COR-L47 (cell line): Measurements from ENCODE around the gene CLCF1.

Experiments
- DNase-seq: peaks from one replicate; lab custom pipeline; 2025; lab: John Stamatoyannopoulos, UW

CLCF1 gene

DNA sequence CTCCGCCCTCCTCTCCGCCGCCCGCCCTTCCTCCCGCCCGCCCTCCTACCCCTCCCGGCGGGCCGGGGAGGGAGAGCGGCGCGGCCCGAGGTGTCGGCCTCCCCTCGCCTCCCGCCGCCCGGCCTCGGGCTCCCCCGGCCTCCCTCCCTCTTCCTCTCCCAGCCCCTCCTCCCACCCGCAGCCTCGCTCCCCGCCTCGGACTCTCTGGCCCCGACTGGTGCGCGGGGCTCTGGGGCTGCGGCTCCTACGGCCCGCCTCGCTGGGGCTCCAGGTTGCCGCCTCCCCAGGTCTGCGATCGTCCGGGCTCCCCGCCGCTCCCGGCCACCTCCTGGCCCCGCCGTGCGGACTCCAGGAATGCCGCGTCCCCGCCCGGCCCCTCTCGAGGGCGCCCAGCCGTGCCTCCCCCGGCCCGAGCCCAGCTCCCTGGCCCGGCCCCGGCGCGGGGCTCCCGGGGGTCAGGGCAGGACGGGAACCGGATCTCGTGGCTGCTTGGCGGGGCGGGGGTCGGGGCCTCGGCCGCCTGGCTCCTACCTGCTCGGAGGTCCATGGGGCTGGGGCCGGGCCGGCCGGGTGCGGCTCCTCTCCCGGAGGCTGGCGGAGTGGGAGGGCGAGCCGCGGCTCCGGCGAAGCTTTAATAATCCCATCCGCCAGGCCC lies at the start of gene CLCF1:
Gene CLCF1, minus strand, starts transcription at position 606 of the 655 bp plus-strand sequence. Its CDS starts 59 bp downstream, at position 547.
- DNase-seq, result no peak

DNA sequence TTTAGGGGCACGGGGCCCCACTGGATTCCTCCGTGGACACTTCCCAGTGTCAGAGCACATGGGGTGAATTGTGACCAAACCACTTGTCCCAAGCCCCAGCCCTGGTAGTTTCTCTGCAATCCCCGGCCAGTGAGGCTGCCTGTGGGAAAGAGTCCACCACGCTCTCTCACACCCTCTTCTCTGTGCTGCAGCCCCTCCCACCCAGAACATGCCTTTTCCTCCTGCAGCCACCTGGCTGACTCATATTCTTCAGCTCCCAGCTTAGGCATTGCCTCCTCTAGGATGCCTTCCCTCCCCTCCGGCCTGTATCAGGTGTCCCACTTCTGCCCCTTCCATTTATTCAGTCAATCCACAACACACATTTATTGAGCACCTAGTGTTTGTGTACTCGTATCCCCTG lies 49.5 kb upstream of the CLCF1 start:
- no peak for DNase-seq

DNA sequence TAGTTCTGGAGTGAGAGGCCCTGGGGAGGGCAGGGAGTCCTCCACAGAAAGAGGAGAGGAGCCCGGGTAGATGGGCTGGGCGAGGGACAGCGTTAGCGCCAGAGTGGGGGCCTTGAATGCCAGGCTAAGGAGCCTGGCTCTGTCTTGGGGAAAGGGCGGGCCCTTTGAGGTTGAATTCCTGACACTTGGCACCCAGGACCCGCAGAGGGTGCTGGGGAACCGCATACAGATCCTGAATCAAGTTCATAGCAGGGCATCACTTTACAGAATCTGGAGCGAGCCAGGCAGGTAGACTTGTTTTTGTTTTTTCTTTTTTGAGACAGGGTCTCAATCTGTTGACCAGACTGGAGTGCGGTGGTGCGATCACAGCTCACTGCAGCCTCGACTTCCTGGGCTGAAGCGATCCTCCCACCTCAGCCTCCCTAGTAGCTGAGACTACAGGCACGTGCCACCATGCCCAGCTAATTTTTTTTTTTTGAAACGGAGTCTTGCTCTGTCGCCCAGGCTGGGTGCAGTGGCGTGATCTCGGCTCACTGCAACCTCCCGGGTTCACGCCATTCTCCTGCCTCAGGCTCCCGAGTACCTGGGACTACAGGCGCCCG lies 48.1 kb upstream of the CLCF1 start:
- no peak for DNase-seq

DNA sequence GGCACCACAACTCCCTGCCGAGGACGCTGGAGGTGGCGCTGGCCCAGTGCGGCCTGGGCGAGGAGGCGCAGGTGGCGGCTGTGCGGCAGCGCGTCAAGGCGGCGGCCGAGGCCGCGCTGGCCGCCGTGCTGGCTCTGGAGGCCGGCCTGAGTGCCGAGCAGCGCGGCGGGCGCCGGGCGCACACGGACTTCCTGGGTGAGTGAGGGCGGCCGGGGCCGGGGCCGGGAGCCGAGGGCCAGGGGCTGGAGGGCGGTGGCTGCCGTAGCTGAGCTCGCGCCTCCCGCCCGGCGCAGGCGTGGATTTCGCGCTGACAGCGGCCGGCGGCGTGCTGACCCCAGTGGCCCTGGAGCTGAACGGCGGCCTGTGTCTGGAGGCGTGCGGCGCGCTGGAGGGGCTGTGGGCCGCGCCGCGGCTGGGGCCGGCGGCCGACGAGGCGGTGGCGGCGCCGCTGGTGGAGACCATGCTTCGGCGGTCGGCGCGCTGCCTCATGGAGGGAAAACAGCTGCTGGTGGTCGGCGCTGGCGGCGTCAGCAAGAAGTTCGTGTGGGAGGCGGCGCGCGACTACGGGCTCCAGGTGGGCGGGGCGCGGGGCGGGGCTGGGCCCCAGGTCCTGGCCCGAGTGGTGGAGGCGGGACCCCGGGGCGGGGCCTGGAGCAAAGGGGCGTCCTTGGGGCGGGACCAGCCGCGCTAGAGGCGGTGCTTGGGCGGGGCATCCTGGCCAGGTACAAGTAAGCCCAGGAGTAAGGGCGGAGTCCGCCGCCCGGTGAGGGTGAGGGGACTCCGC lies 47.4 kb upstream of the CLCF1 start:
- peak; percentile 91 for DNase-seq

DNA sequence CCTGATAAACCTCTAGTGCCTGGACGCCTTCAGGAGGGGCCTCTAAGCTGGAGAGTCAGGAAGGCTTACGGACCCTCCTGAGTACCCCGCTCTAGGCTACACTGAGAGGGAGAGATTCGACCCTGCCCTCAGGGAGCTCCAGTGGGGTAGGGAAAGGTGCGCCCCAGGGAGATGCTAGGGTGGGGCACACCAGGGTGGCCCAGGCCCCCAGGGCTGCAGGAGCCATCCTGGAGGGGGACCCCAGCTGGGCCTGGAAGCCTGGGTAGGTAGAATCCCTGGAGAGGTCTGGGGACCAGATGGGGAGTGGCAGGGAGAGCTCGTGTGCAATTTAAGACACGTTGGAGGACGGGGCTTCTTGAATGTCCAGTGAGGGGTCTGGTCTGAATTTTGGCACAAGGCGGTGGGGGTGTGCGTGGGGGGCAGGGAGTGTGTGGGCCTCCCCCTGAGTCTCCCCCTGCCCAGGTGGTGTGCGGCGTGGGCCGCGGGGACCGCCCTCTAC lies 46.8 kb upstream of the CLCF1 start:
- DNase-seq, result no peak

DNA sequence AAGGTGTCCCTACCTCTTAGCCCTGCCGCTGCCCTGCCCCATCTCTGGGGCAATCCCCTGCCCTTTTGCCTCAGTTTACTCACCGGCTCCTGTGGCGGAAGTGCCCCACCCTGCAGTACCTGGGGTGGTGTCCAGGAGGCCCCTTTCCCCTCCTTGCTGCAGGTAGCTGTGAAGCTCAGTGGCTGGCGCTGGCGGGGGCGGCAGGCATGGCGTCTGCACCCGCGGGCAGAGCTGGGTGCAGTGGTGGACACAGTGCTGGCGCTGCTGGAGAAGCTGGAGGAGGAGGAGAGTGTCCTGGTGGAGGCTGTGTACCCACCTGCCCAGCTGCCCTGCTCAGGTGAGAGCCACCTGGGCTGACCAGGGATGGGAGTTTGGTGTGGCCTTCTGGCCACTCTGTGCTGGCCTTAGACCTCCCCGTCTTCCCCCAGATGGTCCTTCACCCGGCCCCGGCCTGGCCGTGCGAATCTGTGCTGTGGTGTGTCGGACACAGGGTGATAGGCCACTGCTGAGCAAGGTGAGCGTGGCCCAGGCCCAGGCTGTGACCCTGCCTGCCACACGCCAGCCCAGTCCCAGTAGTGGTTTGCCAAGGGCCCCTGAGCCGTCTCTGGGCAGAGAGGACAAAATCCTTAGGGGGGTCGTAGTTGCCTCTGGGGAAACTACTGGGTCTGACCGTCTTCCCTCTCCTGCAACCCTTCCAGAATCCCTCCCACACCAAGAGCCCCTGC lies 46.1 kb upstream of the CLCF1 start:
- no peak for DNase-seq

GRCh38 chr11:67418476-67419281 lies 45.3 kb upstream of the CLCF1 start:
- DNase-seq, result no peak

DNA sequence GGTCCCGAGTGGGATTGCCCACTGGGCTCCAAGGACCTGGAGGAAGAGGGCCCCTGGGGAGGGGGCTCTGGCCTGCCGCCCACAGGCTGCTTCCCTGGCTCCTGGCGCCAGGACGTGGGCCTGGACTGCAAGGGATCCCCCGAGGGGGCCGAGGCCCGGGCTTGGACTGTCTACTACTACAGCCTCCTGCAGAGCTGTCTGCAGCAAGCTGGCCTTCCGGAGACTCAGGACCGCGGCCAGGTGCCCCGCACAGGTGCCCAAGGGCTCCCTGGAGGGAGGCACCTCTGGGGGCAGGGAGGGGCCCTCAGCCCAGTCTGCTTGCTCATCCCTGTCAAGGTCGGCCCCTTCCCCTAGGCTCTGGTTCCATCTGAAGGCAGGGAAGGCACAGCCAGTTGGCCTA lies 44.0 kb upstream of the CLCF1 start:
- DNase-seq, result no peak

DNA sequence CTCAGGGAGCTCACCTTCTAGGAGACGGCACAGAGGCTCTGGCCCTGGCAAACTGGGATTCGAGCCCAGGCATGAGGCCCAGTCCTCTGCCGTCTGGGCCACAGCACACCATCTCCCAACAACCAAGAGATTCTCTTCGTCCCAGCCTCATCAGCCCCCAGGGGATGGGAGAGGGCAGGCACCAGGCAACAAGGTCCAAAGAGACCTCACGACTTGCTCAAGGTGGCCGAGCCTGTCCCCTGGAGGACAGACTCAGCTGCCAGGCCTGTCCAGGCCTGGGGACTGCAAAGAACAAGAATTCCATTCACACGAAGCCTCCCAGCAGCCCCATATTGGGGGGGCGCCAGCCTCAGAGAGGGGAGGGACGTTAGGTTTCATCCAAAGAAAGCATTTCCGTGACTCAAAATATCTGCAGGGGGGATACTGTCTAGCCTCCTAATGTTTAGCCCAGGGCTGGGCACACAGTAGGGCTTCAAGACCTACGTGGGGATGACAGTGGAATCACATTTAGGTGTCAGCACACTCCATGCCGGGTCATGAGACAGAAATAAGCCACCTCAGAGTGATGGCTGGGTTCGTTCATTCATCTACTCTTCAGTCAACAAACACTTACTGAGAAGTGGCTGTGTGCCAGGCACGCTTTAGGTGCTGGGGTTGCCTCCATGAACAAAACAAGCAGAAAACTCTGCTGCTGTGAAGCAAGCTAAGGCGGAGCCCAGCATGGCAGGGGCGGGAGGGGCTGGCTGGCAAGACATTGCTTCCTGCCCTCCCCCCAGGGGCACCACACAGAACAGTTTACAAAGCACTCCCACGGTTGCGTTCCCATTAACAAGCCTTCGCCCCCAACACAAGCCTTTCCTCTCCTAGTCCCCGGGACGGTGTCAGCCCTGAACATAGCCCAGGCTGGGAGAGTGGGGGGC lies 43.3 kb upstream of the CLCF1 start:
- peak; percentile 89 for DNase-seq

DNA sequence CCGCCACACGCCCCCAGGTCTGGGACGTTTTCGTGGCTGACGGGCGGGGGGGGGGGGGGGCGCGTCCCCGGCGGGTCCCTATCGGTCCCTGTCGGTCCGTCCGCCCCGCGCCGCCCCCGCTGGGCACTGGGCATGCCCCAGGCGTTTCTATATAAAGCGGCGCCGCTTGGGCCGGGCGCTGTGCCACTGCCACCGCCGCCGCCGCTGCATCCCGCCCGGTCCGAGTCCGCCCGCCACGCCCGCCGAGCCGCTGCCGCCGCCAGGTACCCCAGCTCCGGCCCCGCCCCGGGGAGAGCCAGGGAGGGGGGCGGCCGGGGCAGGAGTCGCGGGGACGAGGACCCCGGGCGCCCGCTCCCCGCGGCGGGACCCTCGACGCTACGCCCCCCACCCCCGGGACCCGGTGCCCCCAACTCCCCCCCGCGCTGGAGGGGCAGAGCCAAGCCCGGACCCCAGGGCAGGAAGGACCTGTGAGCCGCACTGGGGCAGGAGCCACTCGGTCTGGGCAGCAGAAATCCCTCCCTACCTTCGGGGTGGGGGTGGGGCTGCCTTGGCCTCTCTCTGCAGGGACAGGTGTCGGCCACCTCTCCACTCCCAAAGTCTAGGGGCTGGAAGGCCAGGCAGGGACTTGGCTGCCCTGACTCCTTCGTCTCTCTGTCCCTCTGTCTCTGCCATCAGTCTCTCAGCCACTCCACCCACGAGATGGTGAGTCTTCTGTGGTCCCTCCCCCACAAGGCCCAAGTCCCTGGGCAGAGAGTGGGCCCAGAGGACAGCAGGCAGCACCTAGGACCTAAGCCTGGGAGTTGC lies 42.3 kb upstream of the CLCF1 start, which contains the start of gene CARNS1:
Gene CARNS1, plus strand, starts transcription at position 178 of the 804 bp plus-strand sequence. Its CDS starts 522 bp downstream, at position 700.
- no peak for DNase-seq

DNA sequence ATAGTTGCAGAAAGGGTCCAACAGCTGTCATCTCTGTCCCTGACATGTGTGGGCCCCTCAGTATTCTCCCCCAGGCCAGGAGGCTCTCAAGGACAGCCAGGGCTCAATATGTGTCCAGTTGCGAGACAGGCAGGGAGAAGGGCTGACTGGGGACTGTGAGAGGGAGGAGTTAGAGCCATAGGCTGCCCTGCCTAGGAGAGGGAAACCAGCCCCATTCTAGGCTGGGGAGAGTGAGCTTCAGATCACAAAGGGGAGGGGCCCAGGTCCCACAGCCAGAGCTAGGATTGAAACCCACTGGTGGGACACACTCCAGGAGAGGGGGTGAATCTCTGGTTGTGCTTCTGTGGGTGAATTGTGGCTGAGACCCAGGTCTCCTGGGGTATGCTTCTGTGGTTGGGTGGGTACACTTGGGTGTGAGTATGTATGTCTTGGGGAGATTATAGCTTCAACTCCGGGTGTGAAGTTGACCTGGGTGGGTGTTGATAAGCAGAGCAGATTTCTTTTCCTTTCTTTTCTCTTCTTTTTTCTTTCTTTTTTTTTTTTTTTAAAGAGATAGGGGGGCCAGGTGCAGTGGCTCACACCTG lies 40.0 kb upstream of the CLCF1 start:
- DNase-seq, result no peak

GRCh38 chr11:67412495-67413179 lies 39.2 kb upstream of the CLCF1 start:
- DNase-seq, result no peak

- no peak for DNase-seq
Observed at GRCh38 chr11:67411785-67412152, 38.4 kb upstream of the CLCF1 start.

DNA sequence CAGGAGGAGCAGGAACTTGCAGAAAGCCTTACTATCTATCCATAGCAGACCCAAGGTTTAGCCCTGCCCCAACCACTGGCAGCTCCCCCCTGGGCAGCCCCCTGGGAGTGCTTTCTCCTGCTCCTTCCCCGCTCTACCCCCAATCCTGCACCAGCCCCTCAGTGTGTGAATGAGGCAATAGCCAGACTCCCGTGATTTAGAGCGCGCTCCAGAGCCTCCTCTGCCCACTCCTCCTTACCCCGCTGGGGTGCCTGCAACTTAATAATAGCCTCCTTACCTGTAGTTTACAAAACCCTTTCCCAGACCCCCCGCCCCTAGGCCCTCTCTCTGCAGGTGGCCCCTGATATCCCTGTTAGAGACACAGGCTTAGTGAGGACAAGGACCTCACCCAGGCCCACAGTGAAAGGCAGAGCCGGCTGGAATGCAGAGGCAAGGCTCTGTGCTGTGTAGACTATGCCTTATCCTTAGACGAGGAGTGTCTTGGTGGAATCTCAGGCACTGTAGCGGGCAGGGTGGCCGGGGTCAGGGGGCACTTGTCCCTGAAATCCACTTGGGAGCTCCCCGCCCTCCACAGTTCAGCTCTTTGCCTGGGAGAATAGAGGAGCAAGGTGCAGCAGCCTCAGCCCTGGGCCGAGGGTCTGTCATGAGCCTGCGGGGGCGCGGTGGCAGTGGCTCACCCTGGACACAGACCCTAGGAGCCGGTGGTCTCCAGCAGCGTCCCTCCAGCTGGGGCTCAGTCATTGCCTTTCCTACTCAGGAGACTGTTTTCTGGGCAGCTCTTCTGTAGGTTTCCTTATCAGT lies 37.8 kb upstream of the CLCF1 start:
- DNase-seq, result no peak

- no peak for DNase-seq
Observed at GRCh38 chr11:67410369-67410831, 37.0 kb upstream of the CLCF1 start.

- DNase-seq, result no peak
Observed at GRCh38 chr11:67409781-67410368, 36.5 kb upstream of the CLCF1 start.

- DNase-seq, result no peak
Observed at GRCh38 chr11:67409261-67409666, 35.9 kb upstream of the CLCF1 start.
